SHP77 treated with DMSO at 0.1 percent for 48 hours (cell line): ENCODE results near the gene LSAMP.

Experiments used
- DNase-seq: peaks from one replicate; lab custom pipeline; 2025; lab: John Stamatoyannopoulos, UW

Gene LSAMP

DNA sequence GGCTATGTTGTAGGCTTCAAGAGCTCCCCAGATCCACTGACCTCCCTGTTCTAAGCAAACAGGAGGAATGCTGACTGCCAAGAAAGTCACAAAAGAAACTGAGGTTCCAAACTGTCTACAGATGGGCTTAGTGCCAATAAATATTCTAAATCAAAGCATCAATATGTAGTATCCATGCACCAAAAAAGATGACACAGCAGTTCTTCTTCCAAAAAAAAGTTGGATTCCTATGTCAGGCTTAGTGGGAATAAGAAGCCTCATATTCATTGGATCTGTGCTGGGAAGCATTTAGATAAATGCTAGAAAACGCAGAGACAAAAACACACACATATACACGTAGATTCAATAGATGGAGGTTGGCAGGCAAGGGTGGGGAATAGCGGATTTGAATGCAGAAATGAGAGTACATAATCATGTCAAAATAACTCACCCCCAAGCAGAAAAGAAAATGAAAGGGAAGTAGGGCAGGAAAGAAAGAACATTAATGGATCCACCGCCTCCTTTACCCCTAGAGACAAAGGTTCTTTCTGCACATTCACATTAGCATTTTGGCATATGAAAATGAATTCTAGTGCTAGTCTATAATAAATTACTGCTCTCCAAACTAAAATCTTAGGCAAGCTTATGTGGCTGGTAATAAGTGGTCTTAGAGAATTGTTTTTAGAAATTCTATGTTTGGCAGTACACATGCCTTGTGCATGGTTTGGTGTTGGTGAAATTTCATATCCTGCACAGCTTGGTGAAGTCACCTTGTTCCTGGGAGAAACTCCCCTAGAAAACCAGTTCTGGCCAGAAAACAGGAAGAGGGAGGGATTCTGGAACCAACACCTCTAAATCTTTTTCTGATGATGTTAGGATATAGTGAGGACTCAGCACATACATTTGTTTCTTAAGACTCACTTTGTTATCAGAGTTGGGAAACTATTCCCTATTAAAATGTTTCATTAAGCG is 283.4 kb downstream of the LSAMP start:
- DNase-seq, result no peak

DNA sequence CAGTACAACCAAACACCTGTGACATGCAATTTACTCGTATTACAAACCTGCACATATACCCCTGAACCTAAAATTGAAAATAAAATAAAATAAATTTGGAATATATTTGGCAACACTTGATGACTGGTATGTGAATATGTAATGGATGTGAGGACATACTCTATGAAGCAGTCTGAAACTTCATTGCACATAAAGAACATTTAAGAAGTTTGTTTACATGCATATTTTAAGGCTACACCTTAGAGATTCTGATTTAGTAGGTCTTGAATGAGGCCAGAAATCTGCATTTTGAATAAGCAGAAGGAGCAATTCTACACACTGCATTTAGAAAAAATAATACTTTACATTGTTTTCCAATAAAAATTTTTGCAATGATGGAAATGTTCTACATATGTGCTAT is 284.7 kb downstream of the LSAMP start:
- no peak for DNase-seq

DNA sequence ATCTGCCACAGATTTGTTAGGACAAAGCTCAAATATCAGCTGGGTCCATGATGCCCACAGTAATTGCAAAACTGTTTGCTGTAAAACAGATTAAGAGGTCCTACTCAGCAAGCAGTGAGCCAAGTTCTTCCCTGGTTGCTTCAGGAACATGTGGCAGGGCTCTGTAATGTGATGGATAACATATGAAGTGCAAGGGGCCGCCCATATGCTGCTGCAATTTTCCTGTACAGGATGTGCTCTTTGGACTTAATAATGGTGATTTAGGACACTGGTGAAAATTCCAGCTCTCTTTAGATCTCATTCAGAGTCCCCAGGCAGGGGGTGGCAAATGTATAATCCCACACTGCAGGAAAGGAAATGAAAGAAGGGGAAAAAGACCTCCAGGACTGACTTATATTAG is 289.4 kb downstream of the LSAMP start:
- no peak for DNase-seq

DNA sequence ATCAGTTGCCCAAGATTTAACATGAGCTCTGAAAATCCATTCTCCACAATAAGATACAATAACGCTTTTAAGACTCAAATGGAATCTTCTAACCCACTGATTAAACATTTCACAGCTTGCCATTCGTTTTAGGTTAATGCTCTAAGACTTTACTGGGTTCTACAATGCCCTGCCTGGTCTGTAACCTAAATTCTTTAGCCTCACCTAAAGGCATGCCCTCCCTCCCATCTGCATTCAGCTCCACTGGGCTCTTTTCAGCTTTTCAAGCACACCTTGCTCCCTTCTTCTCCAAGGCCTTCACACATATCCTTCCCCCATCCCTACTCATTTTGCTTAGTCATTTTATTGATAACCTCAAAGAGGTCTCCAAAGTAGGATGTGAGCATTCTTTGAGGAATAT is 290.9 kb downstream of the LSAMP start:
- no peak for DNase-seq

DNA sequence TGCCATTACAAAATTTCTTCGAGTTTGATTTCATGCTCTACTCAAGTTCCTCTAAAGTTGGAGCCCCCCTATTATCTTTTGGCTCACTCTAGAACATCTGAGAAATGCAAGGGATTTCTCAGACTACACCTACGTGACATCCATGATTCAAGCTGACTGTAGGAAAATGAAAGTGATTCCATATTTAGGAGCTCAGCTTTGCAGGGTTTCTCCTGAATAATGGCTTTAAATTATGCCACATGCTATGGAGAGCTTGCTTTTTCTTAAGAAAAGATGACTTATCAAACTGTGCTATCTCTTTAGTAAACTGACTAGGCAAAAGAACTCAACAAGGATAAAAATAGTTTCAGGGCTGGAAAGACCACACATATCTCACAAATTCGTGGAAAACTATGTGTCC is 292.1 kb downstream of the LSAMP start:
- no peak for DNase-seq

DNA sequence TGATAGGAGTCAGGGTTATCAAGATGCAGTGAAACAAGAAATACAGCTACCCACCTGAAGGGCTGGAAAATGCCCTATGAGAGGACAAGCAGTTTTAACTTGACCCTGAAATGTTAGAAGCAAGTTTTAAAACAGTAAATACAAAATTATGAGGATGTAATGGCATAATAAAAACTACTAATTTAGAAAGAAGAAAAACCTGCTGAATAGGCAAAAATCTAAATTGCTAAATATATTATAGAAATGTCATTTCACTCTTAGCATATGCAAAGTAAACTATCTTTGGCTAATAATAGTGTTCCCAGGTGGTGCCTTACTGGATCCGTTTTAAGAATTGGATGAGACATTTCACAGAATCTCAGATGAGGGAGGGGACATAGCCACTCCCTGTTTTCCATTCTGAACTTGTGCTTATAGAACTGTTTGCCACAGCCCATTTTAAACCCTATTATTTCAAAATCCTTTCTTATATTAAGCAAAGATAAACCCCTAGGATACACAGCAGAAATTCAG is 294.6 kb downstream of the LSAMP start:
- DNase-seq, result no peak

DNA sequence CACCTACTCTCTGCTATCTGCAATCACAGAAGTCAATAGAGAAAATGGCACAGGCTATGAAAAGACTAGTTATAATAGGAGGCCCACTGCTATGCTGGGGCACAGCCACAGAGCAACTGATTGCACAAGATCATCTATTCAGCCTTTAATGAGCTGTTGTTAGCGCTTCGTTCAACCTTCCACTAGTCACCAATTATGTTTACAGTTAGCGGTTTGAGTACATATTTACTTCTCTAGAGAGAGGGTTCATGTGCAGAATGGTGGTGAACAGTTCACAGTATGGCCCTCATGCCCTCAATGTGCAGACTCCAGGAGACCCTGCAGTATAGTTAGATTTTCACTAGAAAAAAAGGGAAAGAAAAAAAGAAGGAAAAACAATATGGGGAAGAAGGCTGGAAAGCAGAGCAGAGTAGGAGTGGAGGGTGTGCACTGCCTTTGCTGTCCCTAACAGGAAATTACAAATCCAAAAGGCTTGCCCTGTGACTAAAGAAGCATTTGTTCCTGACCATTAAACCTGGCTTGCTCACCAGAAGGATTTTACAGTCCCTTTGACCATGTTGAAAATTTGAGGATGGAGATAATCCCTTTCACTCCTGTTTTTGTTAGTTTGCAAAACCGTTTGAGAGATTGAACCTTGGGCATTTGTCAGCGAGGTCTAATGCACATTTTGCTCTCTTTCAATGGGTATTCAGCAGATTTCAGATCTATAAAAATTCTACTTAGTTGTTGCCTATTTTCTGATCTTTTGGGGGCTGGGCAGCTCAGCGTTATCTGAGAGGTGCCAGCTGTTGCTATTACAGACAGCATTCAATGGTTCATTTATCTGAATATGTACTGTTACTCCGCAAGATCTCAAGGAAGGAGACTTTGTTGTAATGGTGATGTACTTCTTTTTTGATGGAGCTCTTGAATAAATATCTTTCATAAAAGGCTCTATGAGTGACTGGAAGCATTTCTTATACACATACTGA is 296.1 kb downstream of the LSAMP start:
- DNase-seq, result no peak

DNA sequence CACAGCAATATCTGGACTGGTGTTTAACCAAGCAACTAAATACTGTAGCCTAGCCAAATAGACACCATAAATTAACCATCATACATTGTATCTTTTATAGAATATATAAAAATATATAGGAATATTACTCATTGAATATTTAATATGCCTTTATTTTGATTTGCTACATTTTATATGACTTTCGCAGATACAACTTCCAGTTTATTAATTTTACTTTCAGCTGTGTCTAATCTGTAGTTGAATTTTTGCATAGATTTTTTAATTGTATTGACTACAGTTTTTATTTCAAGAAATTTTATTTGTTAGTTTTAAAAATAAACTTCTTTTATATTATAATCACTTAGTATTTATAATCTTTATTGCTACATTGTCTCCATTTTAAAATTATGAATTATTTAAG is 299.7 kb downstream of the LSAMP start:
- DNase-seq, result no peak

DNA sequence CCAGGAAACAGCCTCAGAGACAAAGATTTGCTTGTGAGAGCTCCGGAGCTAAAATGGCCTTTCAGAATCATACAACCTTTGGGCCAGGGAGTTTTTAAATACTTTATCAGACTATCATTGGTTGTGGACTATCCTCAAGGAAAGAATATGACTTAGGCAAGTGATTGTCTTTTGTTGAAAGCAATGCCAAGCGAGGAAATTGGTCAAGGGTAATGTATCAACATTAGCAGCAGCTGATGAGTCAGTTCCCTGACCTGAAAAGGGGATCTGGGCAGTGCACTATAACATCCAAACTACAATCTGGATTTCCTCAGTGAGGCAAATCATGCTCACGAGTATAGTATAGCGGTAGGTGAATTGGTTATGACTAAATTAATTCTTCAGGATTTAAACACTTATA is 303.6 kb downstream of the LSAMP start:
- no peak for DNase-seq

DNA sequence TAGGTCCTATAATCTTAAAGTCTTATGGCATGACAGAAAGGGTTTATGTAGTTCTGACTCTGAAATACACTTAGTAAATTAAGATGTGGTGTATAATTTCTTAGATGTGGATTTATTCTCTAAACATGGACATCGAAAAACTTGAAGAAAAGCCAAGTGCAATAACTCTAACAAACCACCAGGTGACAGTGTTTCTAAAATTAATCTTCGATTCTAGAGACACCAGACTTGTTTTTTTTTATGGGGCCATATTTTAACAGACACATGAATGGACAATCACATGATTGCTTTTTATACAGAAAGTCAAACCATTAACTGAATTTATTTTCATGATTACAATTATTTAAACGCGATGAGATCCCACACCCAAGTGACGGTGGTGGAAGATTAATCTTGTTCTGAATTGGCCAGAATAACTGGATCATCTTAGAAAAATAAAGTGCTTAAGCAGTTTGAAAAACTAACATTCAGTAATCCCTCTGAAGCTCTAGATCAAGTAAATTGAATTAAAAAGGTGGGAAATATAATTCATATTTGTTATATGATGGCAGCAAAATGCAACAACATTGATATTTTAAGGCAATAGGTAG is 305.1 kb downstream of the LSAMP start:
- peak; percentile 4 for DNase-seq

DNA sequence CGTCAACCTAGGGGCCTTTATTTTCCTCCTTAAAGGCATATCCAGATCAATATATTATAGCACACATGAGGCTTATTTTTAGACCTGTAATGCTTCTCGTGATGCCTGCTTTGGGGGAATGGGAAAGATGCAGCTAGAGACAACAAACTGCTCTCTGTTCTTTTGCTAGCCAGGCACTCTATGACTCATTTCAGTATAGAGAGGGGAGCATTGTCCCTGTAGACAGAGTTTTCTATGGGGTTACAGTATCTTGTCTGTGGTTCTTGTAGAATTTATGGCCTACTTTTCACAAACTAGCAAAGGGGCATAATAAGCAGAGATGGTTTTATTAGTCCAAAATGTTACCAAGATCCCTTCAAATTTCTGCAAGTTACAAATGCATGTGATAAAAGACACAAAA is 305.6 kb downstream of the LSAMP start:
- no peak for DNase-seq

DNA sequence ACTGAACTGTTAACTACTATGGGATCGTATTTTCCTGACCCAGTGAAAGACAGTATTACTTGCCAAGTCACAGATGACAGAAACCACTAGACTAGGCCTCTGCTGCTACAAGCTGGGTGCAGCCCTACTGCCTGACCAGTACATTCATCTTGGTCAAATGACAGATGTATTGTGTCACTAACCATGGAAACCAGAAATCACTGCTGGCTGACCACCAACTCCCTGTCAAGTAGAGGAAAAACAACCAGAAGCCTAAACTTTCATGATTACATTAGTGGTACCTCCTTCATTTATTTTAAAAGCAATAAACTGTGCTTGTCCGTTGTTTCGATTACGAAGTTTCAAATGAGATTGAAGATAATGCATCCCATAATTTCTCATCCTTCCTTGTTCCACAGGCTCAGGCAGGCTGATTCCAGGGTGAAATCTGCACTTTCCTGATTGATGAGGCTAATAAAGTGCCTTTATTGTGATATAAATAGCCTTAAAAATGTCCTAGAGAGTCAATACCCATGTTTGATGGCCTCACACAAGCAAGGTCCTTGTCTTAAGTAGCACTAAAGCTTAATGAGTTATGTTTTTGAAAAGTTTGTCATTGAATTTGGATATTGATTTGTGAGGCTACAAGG is 309.7 kb downstream of the LSAMP start:
- DNase-seq, result peak; percentile 13

DNA sequence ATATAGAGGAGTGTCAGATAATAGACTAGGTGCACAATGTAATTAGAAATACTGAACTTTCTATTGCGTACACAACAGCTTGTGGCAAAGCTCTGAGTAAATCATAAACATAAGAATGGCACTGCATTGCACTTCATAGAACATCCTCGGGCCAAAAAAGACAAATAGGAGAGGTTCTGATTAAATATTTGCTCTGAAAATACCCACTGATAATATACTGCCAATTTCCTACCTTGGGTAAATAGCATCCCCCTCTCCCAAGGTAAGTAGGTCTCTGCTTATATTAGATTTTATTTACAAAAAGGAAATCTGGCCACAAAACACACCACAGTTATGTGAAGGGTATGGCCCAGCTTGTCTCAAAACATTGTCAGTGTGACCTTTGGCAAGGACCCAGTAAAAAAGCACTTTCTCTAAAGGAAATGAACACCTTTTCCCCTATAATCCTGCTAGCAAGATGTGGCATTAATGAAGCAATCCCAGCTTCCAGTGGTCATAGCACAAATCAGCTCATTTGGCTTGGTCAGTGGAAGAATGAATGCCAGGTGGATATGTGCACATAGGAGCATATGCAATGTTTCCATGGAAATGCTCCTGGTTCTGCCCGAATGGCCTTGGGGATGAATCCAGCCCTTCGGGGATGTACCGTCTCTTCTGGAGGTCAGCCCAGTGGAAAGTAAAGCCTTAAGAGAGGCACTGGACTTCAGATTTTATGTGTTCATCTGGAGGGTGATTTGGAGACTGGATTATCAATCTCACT is 315.9 kb downstream of the LSAMP start:
- peak; percentile 73 for DNase-seq

DNA sequence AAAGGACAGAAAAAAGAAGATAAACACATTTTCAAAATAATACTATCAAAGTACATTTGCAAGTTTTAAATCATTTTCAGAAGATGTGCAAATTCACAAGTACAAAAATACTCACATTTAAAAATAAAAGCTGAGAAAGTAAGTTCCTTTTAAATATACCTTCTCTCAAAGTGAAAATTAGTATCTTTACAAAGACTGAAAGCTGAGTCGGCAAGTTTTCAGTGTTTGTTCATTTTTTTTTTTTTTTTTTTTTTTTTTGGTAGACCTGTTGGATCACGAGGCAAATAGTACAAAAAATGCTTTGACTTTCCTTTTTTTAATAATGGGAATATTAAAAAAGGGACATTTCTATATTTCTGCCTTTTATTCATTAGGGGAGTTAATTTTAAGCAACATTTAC is 317.8 kb downstream of the LSAMP start:
- DNase-seq, result no peak

DNA sequence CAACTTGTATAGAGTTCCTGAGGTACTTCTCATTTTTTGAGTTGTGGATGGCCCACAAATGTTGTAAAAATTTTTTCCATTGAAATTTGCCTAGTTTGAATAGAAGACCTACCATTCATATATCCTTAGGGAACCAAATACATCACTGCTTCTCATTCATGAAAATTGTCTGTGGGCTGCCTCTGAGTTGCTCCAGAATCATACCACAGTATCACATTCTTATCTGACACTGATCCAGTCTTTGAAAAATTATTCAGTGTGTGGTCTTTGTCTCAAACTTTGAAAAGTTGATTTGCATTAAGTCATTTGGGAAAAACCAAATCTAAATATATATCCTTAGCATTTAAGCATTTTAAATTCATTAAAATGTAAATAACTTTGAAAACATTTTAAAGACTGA is 321.1 kb downstream of the LSAMP start:
- no peak for DNase-seq

DNA sequence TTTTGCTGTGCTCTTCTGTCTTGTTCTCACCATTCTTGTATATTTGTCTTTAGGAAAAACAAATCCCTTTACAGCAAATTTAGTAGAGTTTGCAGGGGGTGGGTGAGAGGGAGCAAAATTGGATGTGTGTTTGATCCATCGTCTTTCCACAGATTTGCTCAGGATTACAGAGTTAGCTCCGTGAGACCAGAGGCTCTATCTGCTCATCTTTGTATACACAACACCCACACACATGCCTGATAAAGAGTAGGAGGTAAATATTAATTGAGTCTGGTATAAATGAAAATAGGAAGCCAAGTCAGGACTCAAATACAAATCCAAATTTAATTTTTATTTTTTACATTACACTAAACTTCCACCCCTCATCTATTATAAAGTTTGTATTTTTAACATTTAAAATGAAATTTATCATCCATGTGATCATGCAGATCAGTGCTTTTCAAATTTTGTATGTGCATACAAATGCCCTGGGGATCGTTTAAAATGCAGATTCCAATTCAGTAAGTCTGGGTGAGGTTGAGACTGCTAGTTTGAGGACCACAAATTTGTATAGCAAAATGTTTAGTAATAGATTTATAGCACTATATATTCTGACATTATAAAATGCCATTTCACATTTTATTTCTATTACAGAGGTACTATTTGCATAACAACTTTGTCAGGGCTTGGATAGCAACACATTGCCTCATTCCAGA is 326.7 kb downstream of the LSAMP start:
- DNase-seq, result no peak

DNA sequence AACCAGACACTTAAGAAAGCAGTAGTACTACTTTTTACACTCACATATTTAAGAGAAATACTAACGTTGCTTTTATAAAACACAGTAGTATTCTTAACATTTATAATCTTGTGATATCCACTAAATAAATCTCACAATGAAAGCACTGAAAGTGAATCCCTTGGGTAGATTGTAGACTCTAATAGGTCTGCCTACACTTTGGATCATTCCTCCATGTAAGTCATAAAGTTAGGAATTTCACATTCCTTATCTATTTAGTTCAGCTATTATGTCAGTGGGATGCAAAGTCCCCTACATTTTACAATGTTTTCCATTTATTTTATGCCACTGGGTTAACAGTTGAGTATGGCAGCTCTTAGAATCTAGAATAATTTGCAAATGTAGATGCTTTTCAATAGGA is 330.7 kb downstream of the LSAMP start:
- no peak for DNase-seq

DNA sequence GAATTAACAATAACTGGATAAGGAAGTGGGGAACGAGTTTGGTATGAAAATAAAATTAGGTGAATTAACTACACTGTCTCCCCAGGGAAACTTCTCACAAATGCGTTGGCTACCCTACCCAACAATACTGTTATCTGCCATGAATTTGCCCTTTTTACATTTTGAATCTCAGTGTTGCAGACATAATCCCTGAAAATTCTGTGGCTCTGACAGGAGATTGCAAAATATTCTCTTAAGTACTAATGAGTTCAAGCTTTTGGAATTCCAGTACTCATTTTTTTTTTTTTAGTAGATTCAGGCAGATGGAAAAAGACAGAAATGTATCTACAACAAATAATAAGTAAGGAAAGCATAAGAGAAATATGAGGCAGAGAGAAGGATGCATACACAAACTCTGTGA is 332.6 kb downstream of the LSAMP start:
- no peak for DNase-seq

DNA sequence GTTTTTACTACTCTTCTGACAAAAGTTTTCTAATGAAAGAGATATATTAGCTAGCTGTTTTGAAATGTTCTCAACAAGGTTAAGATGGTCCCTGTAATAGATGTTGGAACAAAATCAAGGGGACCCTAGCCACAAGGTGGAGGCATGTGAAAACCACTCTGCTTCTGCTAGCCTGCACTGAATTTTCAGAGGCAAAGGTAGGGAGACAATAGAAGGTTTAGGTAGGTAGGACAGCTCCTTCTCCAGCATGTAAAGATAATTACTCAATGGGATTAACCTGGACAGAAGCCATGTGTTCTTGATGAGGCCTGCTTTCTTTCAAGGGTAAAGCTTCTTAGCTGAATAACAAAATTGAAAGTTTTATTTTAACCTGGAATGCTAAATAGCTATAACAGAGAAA is 333.5 kb downstream of the LSAMP start:
- no peak for DNase-seq

DNA sequence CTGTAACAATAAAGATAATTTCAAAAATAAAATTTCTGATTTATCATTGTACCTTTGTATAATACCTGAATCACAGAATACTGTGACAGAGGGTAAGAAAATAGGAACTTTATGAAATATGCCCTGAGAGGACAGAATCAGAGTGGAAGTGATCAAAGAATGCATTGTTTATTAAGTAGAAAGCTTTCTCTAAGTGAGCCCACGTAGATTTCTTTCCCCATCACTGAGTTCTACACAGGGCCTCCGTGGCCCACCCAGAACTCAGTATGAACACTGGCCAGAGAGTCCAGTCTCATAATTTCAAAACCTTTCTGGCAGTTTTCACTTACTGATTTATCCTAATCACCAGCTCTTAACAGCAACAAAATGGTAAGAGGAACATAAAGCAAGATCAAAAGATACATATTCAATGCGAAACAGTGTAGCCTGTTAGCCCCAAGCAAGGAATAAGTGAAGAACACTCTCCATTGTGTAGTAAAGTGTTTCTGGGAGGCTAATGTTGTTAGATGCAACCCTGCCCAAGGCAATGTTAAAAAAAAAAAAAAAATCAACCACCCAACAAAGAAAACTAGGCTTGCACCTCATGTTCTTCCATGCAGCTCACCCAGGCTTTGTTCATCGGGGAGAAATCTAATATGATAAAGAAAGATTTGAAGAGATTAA is 341.3 kb downstream of the LSAMP start:
- no peak for DNase-seq
